Activated T-helper 17 cell treated with anti-CD3 and anti-CD28 coated beads, Interleukin-2, amount 50 U/mL, for 72 hours (primary cell): ENCODE data around the gene CBARP. TPM values are rescaled to one million over a fixed set of nuclear protein-coding genes. Genes with fewer than 3 reads are reported as not detected.
A peak's percentile ranks its signal among the peaks of the same experiment; 100 is the strongest.

Source experiments
- ATAC-seq: fragments of 150-1000 bp; cut with Tn5 transposase; replicated peaks from 2 replicates; pipeline ENCODE4 v1.10.0; 2021; ENCODE audit warnings: mild to moderate bottlenecking, moderate library complexity
- H3K27ac Mint-ChIP-seq: one replicate; pipeline ENCODE4 v1.8.0; 2022; ENCODE audit warnings: mixed read lengths
- H3K27me3 Mint-ChIP-seq: one replicate; pipeline ENCODE4 v1.8.0; 2022; ENCODE audit warnings: mixed read lengths
- H3K36me3 Mint-ChIP-seq: one replicate; pipeline ENCODE4 v1.8.0; 2022; ENCODE audit warnings: low read depth, mild to moderate bottlenecking, mixed read lengths
- H3K4me1 Mint-ChIP-seq: one replicate; pipeline ENCODE4 v1.8.0; 2022; ENCODE audit warnings: mixed read lengths
- H3K4me3 Mint-ChIP-seq: one replicate; pipeline ENCODE4 v1.8.0; 2022; ENCODE audit warnings: mild to moderate bottlenecking, mixed read lengths
- H3K9me3 Mint-ChIP-seq: one replicate; pipeline ENCODE4 v1.8.0; 2022; ENCODE audit warnings: mixed read lengths
- total RNA-seq, 2 donors: library from RNA; stranded (reverse); gene quantifications; one replicate each; pipeline ENCODE4 v1.2.3, GENCODE V29; 2022

CBARP gene
- total RNA-seq, 2 donors from 2014 or later: 0.77 to 1.4 TPM

DNA sequence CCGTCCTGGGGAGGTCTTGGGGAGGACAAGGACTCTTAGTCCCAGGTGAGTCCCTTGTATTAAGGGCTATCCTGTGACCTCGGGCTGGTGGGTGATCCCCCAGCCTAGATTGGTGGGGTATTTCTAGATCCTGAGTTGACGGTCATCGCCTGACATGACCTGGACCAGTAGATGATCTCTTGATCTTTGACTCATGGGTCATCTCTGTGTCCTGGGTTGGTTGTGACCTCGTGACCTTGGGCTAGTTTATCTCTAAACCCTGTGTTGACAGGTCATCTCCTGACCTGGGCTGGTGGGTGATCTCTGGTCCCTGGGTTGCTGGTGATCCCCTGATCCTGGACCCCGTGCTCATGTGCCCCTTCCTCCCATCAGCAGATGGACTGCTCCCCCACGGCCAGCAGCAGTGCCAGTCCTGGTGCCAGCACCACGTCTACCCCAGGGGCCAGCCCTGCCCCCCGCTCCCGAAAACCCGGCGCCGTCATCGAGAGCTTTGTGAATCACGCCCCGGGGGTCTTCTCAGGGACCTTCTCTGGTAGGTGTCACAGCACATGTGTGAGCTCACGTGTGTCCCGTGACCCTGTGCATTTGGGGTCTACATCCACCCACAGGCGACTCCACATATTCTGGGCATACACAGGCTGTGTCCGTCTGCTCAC is 16.9 kb upstream of the CBARP start:
- H3K27ac Mint-ChIP-seq: peak overlapping the region; percentile 63
- H3K4me3 Mint-ChIP-seq: peak overlapping the region; percentile 27
- no peaks in the 10 kb centered on the region for H3K27me3 Mint-ChIP-seq
- no peak for ATAC-seq
- peaks cover 5% of the 10 kb centered on the region for H3K4me1 Mint-ChIP-seq
- no peaks in the 10 kb centered on the region for H3K9me3 Mint-ChIP-seq
- H3K36me3 Mint-ChIP-seq: peaks cover 84% of the 10 kb centered on the region

GRCh38 chr19:1254081-1254527 is 16.3 kb upstream of the CBARP start:
- H3K27ac Mint-ChIP-seq: no peak overlapping the region
- H3K4me1 Mint-ChIP-seq: peaks cover 5% of the 10 kb centered on the region
- peaks cover 81% of the 10 kb centered on the region for H3K36me3 Mint-ChIP-seq
- no peaks in the 10 kb centered on the region for H3K27me3 Mint-ChIP-seq
- H3K4me3 Mint-ChIP-seq: no peak overlapping the region
- H3K9me3 Mint-ChIP-seq: no peaks in the 10 kb centered on the region
- no peak for ATAC-seq

- H3K4me3 Mint-ChIP-seq: peak overlapping the region; percentile 93
- H3K4me1 Mint-ChIP-seq: peaks cover 5% of the 10 kb centered on the region
- H3K27me3 Mint-ChIP-seq: no peaks in the 10 kb centered on the region
- H3K9me3 Mint-ChIP-seq: no peaks in the 10 kb centered on the region
- H3K27ac Mint-ChIP-seq: peak overlapping the region; percentile 83
- no peak for ATAC-seq
- H3K36me3 Mint-ChIP-seq: peaks cover 76% of the 10 kb centered on the region
These were observed 15.8 kb upstream of the CBARP start for GRCh38 chr19:1253514-1254080.

- Mint-ChIP-seq H3K9me3 (no peaks in the 10 kb centered on the region), H3K27ac (peak overlapping the region; percentile 83), H3K4me3 (peak overlapping the region; percentile 93), H3K4me1 (peaks cover 5% of the 10 kb centered on the region), H3K27me3 (no peaks in the 10 kb centered on the region), H3K36me3 (peaks cover 70% of the 10 kb centered on the region)
- peak; percentile 53 for ATAC-seq
These were observed 15.2 kb upstream of the CBARP start for GRCh38 chr19:1252821-1253513.

DNA sequence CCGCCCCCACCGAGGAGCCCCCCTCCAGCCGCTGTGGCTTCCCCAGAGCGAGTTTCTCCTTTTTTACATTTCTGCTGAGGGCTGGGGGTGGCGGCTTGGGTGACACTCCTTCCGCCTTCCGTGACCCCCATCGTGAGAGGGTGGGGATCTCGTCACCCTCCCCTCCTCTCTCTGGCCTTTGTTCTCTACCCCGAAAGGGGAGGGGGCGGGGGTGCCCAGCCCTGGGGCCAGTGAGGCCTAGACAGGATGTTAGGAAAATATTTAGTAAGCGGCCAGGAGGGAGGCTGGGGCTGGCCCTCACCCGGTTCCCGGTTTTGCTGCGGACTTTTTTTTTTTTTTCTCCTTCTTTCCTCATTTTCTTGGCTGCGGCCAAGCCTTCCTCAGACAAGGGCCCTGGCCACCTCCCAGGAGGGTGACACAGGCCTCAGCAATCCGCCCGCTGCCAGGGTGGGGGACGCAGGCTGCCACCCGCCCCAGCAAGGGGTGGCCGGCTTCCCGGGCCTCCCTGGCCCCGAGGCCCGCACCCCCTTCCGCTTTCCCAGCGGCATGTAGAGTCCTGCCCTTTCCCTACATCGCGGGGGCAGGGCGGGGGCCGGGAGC is 14.5 kb upstream of the CBARP start:
- Mint-ChIP-seq H3K27ac (peak overlapping the region; percentile 92), H3K4me1 (peaks cover under 1% of the 10 kb centered on the region), H3K36me3 (peaks cover 64% of the 10 kb centered on the region), H3K9me3 (no peaks in the 10 kb centered on the region), H3K4me3 (peak overlapping the region; percentile 93), H3K27me3 (no peaks in the 10 kb centered on the region)
- peak; percentile 14 for ATAC-seq

DNA sequence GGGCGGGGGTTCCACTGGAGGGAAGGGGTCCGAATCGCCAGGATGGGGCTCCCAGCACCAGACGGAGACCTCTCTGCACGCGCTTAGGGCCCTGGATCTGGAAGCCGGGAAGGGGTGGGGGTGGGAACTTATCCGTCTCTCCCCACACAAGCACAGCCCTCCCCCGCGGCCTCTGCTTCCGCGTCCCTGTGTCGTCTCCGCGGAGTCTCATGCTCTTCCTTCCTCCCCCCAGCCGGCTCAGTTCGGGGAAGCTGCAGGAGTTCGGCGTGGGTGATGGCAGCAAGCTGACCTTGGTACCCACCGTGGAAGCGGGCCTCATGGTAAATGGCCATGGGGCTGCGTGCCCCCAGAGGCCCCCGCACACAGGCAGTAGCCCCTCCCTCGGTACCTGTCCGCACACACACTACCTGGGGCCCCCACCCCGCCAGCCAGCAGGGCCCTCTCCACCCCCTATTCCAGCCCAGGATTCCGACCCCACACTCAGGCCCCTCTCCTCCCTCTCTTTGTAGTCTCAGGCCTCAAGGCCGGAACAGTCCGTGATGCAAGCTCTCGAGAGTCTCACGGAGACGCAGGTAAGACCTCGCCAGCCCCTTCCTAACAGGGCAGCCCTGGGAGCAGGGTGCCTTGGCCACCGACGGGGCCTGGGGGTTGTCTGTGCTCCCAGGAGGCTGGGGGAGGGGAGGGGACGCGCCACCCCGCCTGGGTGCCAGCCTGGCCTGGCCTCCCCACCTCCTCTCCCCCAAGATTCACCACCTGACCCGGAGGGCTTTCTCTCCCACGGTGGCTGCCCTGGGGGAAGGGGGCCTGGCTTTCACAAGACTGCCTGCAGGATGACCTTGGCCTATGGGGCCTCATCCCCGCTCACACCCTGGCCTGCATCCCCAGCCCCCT is 13.8 kb upstream of the CBARP start:
- Mint-ChIP-seq H3K27ac (peak overlapping the region; percentile 92), H3K4me3 (peak overlapping the region; percentile 93), H3K4me1 (no peaks in the 10 kb centered on the region), H3K36me3 (peaks cover 58% of the 10 kb centered on the region), H3K27me3 (no peaks in the 10 kb centered on the region), H3K9me3 (no peaks in the 10 kb centered on the region)
- ATAC-seq: no peak

DNA sequence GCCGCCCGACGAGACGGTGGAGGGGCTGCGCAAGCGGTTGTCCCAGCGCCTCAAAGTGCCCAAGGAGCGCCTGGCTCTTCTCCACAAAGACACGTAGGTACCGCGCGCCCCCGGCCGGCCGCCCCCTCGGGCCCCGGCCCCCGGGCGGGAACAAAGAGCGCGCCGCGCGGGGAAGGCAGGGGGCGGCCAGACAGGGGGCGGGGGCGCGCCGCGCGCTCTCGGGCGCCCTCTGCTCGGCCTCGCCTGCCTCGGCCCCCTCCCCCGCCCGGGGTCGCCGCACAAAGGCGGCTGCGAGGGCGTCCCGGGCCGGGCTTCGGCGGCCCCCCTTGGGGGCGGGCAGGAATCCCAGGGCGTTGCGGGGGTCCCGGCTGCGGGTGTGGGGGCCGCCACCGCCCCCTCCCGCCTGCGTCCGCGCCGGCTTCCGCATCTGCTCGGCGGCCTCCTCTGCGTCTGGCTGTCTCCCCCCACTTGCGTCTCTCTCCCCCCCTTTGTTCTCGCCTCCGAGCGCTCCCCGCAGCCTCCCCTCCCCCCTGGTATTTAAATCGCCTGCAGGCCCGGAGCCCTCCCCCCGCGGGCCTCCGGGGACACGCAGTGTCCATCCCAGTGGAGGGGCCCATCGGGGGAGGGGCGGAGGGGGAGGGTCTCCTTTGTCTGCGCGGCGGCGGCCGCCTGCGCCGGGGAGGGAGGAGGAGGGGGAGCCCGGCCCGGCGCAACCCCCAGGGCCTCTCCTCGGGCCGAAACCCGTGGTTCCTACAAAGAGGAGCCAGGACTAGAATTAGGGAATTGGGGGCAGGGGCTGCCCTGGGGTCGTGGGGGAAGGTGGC is 12.8 kb upstream of the CBARP start:
- H3K36me3 Mint-ChIP-seq: peaks cover 49% of the 10 kb centered on the region
- H3K9me3 Mint-ChIP-seq: no peaks in the 10 kb centered on the region
- no peak for ATAC-seq
- H3K4me3 Mint-ChIP-seq: peak overlapping the region; percentile 93
- H3K27ac Mint-ChIP-seq: peak overlapping the region; percentile 92
- H3K4me1 Mint-ChIP-seq: no peaks in the 10 kb centered on the region
- H3K27me3 Mint-ChIP-seq: no peaks in the 10 kb centered on the region

DNA sequence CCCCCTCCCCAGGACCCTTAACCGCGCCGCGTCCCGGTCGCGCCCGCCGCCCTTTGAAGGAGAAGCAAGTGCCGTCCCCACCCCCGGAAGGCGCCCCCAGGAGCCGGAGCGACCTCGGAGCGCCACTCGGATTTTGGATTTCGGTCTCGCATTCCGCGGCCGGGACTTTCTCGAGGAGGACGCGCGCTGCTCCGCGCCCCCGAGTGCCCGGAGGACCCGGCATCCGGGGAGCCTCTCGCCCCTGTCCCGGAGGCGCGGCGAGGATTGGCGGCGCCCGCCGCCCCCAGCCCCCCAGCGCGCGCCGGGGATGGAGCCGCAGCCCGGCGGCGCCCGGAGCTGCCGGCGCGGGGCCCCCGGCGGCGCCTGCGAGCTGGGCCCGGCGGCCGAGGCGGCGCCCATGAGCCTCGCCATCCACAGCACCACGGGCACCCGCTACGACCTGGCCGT is 12.2 kb upstream of the CBARP start:
- H3K36me3 Mint-ChIP-seq: peaks cover 42% of the 10 kb centered on the region
- peak overlapping the region; percentile 73 for H3K27ac Mint-ChIP-seq
- peak overlapping the region; percentile 49 for H3K4me3 Mint-ChIP-seq

DNA sequence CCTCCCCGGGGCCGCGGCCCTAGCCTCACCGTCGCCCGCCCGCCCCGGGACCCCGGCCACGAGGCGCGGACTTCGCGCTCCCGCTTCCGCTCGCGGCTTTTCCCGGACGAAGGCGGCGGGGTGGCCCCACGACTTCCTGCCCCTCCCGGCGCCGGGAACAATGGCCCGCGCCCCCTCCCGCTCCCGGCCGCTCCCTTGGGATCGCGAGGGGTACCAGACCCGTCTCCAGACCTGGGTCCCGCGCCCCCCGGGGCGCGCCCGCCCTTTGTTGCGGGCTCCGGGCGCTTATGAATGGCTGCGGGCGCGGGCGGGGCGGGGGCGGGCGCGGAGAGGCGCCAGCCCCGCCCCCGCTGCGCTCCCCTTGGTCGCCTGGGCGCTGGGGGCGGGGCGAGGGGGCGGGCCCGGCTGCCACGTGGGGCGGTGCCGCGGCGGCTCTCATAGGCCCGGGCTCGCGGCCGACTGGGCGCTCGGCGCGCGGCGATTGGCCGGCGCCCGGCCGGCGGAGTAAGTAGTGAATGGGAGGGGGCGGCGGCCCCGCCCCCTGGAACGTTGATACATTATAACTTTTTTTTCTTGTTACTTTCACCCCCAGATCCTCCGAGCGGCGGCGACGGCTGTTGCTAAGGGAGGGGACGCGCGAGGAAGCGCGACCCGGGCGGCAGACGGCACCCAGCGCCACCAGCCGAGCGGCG is 11.6 kb upstream of the CBARP start:
- Mint-ChIP-seq H3K27ac (peak overlapping the region; percentile 73), H3K27me3 (no peaks in the 10 kb centered on the region)
- peak; percentile 61 for ATAC-seq

More for the DNA sequence above, 12.2 kb upstream of the CBARP start:
- Mint-ChIP-seq H3K4me1 (no peaks in the 10 kb centered on the region), H3K27me3 (no peaks in the 10 kb centered on the region), H3K9me3 (no peaks in the 10 kb centered on the region)
- ATAC-seq: no peak

DNA sequence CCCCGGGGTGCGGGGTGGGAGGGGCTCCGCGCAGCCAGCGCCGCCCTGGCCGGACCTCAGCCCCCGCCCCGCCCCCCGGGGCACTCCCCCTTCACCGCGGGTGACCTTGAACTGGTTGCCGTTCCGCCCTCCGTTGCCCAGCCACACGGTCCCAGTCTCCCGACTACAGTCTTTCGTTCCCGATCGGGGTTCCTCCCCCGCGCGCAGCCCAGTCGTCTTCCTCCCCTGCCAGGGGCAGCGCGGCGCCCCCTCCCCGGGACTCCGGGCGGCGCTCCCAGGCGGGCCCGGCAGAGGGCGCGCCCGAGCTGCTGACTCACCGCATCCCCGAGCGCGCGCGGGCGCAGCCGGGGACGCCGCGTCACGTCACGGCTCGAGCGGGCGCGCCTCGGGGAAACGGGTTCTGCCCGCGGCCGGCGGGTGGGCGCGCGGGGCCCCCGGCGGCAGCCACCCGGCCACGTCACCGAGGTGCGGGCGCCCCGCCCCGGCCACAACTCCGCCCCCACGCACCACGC is 11.0 kb upstream of the CBARP start:
- Mint-ChIP-seq H3K4me3 (peak overlapping the region; percentile 47), H3K9me3 (no peaks in the 10 kb centered on the region), H3K4me1 (no peaks in the 10 kb centered on the region), H3K36me3 (peaks cover 36% of the 10 kb centered on the region), H3K27me3 (no peaks in the 10 kb centered on the region), H3K27ac (no peak overlapping the region)
- ATAC-seq: peak; percentile 20

More for the DNA sequence above, 11.6 kb upstream of the CBARP start:
- Mint-ChIP-seq H3K36me3 (peaks cover 37% of the 10 kb centered on the region), H3K4me3 (peak overlapping the region; percentile 49), H3K4me1 (no peaks in the 10 kb centered on the region), H3K9me3 (no peaks in the 10 kb centered on the region)

- Mint-ChIP-seq H3K4me1 (no peaks in the 10 kb centered on the region), H3K27ac (no peak within 1 kb of the TSS), H3K9me3 (no peaks in the 10 kb centered on the region), H3K36me3 (peaks cover 30% of the 10 kb centered on the region), H3K4me3 (peak within 1 kb of the TSS; percentile 47), H3K27me3 (no peaks in the 10 kb centered on the region)
- peak; percentile 42 for ATAC-seq
These were observed 10.5 kb upstream of the CBARP start, which contains the start of gene MIDN for GRCh38 chr19:1248139-1248785. Gene MIDN (plus strand): TSS chr19:1248583. CDS start chr19:1250297, 1,714 bp downstream.

- no peak for ATAC-seq
- Mint-ChIP-seq H3K4me1 (no peaks in the 10 kb centered on the region), H3K9me3 (no peaks in the 10 kb centered on the region), H3K27ac (no peak overlapping the region), H3K4me3 (peak overlapping the region; percentile 47), H3K27me3 (no peaks in the 10 kb centered on the region), H3K36me3 (peaks cover 25% of the 10 kb centered on the region)
These were observed 9.9 kb upstream of the CBARP start for GRCh38 chr19:1247748-1248138.
